ENCODE data around the gene CEBPE. TPM values are rescaled to one million over a fixed set of nuclear protein-coding genes. Genes with fewer than 3 reads are reported as not detected.

The CEBPE gene
- total RNA-seq, 4 donors from 2014 or later, result not detected

DNA sequence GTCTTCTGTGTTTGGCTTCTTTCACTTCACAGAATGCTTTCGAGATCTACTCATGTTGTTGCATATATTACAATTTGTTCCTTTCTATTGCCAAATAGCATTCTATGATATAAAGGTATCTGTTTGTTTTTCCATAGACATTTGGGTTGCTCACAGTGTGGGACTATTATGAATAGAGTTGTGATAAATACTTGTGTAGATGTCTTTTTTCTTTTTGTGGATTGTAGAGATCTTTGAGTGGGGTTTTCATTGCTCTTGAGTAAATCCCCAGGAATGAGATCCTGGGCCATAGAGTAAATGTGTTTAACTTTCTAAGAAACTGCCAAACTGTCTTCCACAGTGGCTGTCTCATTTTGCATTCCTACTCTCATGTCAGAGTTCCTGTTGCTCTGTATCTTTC, 24.9 kb upstream of the CEBPE start:
- H3K36me3 ChIP-seq, result peaks cover 0 to 9% (median 0%) of the 10 kb centered on the region in 3 donors
- TF ChIP-seq, protein P1, sequence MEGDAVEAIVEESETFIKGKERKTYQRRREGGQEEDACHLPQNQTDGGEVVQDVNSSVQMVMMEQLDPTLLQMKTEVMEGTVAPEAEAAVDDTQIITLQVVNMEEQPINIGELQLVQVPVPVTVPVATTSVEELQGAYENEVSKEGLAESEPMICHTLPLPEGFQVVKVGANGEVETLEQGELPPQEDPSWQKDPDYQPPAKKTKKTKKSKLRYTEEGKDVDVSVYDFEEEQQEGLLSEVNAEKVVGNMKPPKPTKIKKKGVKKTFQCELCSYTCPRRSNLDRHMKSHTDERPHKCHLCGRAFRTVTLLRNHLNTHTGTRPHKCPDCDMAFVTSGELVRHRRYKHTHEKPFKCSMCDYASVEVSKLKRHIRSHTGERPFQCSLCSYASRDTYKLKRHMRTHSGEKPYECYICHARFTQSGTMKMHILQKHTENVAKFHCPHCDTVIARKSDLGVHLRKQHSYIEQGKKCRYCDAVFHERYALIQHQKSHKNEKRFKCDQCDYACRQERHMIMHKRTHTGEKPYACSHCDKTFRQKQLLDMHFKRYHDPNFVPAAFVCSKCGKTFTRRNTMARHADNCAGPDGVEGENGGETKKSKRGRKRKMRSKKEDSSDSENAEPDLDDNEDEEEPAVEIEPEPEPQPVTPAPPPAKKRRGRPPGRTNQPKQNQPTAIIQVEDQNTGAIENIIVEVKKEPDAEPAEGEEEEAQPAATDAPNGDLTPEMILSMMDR (IDR thresholded peaks at IDR 0.05), result no peak
- no peak for TF ChIP-seq POLR2A (IDR thresholded peaks at IDR 0.05)
- no peaks in the 10 kb centered on the region for H3K9me3 ChIP-seq
- no peaks in the 10 kb centered on the region for H3K4me1 ChIP-seq
- no peaks in the 10 kb centered on the region for H3K27me3 ChIP-seq
- DNase-seq, result no peak
- H3K27ac ChIP-seq, result no peak overlapping the region
- no peak overlapping the region for H3K4me3 ChIP-seq

DNA sequence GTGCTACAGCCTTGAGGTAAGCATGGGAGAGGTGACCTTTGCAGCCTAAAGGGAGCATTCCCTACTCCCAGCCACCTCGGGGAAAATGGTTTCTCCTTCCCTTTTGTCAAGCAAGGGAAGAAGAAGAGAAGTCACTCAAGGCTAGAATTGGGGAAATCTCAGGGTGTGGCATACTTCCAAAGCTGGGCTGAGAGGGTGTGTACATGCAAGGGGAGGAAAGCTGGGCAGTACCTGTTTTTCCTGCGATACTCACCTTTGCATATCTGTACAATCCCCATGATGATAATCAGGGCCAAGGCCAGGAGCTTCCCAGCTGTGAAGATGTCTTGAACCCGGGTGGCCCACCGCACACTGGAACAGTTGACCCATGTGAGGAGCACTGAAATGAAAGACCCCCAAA, 23.8 kb upstream of the CEBPE start:
- peaks cover 0 to 11% (median 0%) of the 10 kb centered on the region in 3 donors for H3K36me3 ChIP-seq
- TF ChIP-seq POLR2A (IDR thresholded peaks at IDR 0.05), result no peak
- TF ChIP-seq, protein P1 (IDR thresholded peaks at IDR 0.05), result no peak
- H3K27ac ChIP-seq, result no peak overlapping the region
- no peak for DNase-seq
- no peaks in the 10 kb centered on the region for H3K4me1 ChIP-seq
- no peaks in the 10 kb centered on the region for H3K27me3 ChIP-seq
- H3K9me3 ChIP-seq, result no peaks in the 10 kb centered on the region
- no peak overlapping the region for H3K4me3 ChIP-seq

DNA sequence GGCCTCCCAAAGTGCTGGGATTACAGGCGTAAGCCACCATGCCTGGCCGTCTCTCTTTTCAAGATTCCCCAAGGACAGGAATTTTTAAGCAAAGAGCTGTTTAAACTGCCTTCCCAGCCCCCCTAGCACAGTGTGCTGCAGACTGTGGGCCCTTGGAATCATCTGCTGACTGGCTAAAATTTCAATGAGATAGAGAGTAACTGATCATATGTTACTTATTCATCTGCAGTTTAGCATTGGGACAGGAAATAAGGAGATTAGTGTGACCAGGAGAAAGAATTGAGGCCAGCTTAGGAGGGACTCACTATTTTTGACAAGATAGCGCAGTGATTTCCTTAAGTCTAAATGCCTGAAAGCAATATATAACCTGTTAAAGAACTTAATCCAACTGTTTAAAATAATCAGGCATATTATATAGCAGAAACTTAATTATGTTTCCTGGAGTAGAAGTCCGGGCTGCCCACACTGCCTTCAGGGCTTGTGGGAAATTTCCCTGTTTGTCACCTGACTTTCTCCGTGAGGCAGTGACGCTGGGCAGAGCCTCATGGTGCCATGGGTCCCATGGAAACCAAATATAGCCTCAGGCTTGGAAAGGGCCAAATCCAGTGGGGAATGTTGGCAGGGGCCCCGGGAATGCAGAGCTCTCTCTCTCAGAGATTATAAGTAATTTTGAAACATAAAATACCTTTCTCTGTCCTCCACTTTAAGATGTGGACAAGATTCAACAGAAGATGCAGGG, 22.8 kb upstream of the CEBPE start:
- no peak for TF ChIP-seq POLR2A (IDR thresholded peaks at IDR 0.05)
- TF ChIP-seq, protein P1 (IDR thresholded peaks at IDR 0.05), result no peak
- no peak for DNase-seq
- H3K9me3 ChIP-seq, result no peaks in the 10 kb centered on the region
- H3K27me3 ChIP-seq, result no peaks in the 10 kb centered on the region
- H3K4me1 ChIP-seq, result no peaks in the 10 kb centered on the region
- H3K27ac ChIP-seq, result no peak overlapping the region
- peaks cover 0 to 11% (median 0%) of the 10 kb centered on the region in 3 donors for H3K36me3 ChIP-seq
- H3K4me3 ChIP-seq, result no peak overlapping the region

DNA sequence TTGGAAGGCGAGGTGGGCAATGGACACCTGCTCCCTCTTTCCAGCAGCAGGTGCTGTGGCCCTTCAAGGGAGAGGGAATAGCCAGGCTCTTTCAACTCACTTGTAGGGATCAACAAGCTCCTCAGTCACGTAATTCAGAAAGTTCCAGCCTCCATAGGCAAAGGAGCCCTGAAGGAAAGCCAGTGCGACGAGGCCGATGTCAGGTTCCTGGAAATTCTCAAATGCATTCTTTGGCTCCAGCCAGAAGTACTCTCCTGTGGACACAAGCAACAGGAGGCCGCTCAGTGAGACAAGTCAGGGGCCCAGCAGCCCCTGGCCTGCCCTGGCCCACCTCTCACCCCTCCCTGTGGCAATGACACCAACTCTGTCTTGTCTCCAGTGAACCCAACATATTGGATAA, 21.3 kb upstream of the CEBPE start:
- peaks cover 0 to 16% (median 0%) of the 10 kb centered on the region in 3 donors for H3K36me3 ChIP-seq
- no peaks in the 10 kb centered on the region for H3K9me3 ChIP-seq
- H3K27ac ChIP-seq, result peak overlapping the region in 1 of 4 donors; percentile 3
- no peaks in the 10 kb centered on the region for H3K27me3 ChIP-seq
- H3K4me1 ChIP-seq, result no peaks in the 10 kb centered on the region
- DNase-seq, result no peak
- H3K4me3 ChIP-seq, result no peak overlapping the region
- TF ChIP-seq POLR2A (IDR thresholded peaks at IDR 0.05), result no peak
- TF ChIP-seq, protein P1 (IDR thresholded peaks at IDR 0.05), result no peak

DNA sequence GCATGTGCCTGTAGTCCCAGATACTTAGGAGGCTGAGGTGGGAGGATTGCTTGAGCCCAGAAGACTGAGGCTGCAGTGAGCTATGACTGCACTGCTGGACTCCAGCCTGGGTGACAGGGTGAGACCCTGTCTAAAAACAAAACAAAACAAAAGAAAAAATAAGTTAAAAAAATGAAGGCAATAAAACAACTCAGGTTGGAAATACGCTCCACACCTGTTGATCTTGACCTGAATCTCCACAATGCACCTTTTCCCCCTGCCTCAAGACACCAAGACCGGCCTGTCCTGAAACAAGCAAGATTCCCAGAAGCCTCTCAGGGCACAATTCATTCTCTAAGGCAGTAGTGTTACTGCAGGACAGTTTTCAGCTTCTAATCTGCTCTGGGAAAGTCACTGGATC, 20.8 kb upstream of the CEBPE start:
- H3K27ac ChIP-seq, result no peak overlapping the region
- no peaks in the 10 kb centered on the region for H3K4me1 ChIP-seq
- peaks cover 0 to 16% (median 0%) of the 10 kb centered on the region in 3 donors for H3K36me3 ChIP-seq
- no peak overlapping the region for H3K4me3 ChIP-seq
- TF ChIP-seq, protein P1 (IDR thresholded peaks at IDR 0.05), result no peak
- no peak for TF ChIP-seq POLR2A (IDR thresholded peaks at IDR 0.05)
- H3K27me3 ChIP-seq, result no peaks in the 10 kb centered on the region
- H3K9me3 ChIP-seq, result no peaks in the 10 kb centered on the region
- DNase-seq, result no peak
